DMS53 treated with DMSO at 0.1 percent for 48 hours (cell line): Measurements from ENCODE around the gene HTT-AS.
"Not testable (repeated sequence)": the region's sequence is repeated elsewhere in the genome, so short reads cannot be mapped to it uniquely, and the experiment has no call there.

ENCODE experiments used
- DNase-seq: peaks from one replicate; lab custom pipeline; 2025; ENCODE audit not compliant: unreplicated experiment; lab: John Stamatoyannopoulos, UW

Gene HTT-AS

DNA sequence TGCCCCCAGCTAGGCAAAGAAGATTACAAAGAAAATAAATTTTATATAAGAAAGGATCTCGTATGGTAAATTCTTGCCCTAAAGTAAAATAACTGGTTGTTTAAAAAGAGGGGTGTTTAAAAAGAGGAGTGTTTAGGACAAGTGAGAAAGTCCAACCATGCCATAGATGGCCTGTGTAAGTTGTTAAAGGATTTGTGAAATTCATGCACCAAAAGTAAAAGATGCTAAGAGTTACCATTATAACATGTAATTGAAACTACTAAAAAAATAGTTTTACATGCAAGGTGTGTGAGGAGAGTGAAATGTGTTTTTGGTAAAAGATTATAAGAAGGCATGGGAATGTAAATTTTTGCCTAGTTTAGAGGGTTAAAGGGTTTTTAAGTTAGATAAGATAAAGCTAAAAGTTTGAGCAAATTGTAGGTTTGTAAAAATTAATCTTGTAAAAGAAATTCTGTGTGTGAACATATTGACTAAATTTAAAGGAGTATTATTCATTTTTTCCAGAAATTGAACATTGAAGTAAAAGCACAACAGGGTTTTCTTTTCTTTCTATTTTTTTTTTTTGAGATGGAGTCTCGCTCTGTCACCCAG lies 20.1 kb downstream of the HTT-AS start:
- DNase-seq, result no peak

DNA sequence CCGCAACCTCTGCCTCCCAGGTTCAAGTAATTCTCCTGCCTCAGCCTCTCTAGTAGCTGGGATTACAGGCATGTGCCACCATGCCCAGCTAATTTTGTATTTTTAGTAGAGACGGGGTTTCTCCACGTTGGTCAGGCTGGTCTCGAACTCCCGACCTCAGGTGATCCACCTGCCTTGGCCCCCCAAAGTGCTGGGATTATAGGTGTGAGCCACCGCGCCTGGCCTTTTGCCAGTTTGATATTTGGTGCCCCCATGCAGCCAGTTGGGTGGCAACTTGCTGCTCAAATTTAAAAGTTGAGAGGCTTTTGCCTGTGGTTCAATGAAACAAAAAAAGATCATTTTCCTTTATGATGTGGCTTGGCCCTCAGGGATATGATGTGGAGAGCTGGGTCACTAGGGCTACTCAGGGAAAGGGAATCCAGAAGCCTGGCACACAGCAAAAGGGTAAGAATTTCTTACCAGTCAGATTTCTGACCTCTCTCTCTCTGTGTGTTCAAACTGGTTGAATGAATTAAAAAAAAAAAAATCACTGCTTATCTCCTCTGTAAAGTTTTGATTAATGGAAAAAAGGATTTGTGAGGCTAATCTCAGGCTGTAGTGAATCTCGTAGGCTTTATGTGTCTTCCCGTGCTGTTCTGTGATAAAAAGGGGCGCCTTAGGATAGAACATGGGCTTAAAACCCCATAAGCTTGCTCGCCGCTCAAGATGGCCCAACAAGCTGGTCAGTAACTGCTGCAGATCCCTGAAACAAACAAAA lies 23.0 kb downstream of the HTT-AS start:
- DNase-seq, result not testable (repeated sequence)

GRCh38 chr4:3047464-3048286 lies 26.7 kb downstream of the HTT-AS start:
- peak; percentile 95 for DNase-seq

DNA sequence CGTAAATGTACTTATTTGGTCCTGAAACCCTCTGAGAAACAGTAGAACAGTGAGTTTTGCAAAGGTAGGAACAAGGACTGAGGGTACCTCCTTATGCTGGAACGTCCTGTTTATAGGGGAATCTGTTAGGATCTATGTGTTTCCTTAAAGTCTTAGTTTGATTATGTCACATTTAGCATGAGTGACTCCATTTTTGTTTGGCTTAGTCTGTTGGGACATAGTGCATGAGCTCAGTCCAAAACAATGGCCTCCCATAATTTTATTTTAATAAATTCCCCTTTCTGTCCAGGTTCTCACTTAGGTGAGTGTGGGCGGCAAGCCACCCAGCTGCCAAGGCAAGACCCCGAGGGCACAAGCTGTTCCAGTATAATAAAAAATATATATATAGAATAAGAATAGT lies 27.7 kb downstream of the HTT-AS start:
- DNase-seq, result no peak

GRCh38 chr4:3046162-3046561 lies 28.2 kb downstream of the HTT-AS start:
- DNase-seq, result peak; percentile 18

DNA sequence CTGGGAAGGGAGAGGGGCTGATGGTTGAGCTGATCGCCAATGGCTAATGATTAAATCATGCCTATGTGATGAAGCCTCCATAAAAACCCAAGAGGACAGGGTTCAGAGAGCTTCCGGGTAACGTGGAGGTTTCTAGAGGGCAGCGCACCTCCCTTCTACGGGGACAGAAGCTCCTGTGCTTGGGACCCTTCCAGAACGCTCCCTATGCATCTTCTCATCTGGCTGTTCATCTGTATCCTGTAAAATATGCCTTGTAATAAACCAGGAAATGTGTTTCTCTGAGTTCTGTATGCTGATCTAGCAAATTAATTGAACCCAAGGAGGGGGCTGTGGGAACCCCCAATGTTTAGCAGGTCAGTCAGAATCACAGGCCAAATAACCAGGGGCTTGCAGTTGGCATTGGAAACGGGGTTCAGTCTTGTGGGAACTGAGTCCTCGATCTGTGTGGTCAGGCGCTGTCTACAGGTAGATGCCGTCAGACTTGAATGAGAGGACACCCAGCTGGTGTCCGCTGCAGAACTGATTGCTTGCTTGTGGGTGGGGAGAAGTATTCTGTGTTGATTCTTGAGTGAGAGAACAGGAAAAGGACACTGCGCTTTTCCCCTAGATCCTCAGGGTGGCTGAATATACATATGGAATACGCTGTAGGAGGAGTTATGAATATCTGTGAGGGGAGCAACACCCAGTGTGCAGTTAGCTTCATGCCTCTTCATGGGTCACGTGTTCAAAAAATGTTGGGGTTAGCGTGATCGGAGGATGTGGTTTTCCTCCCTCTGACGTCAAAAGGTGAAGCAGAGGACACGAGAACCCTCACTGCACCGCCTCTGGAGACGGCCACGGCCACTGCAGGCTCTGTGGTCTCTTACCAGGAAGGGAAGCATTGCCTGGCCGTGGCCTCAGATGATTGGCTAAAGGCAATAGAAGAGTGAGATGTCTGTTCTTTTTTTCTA lies 29.2 kb downstream of the HTT-AS start:
- DNase-seq, result peak; percentile 97

GRCh38 chr4:3043282-3044020 lies 30.9 kb downstream of the HTT-AS start:
- DNase-seq, result no peak

DNA sequence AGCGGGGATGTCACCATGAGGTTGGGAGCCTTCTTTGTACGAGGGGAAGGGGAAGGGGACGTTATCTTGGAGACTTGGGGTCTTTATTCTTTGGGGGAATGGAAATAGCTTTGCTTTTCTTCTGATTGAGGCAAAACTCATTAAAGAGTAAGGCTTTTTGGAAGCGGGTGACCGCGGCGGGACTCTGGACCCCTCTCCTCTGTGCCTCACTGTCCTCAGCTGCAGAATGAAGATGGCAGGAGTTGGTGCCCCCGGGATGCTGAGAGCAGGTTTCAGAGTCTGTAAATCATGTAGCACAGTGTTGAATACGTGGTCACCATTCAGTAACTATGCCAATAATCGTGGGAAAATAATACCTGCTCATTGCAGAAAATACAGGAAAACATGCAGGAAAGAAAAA lies 32.1 kb downstream of the HTT-AS start:
- DNase-seq, result no peak

GRCh38 chr4:3041192-3042142 lies 32.9 kb downstream of the HTT-AS start:
- peak; percentile 86 for DNase-seq

- DNase-seq, result no peak
These were observed 33.7 kb downstream of the HTT-AS start for GRCh38 chr4:3040452-3041191.

- DNase-seq, result no peak
These were observed 34.5 kb downstream of the HTT-AS start for GRCh38 chr4:3039706-3040366.

- DNase-seq, result no peak
These were observed 36.3 kb downstream of the HTT-AS start for GRCh38 chr4:3037957-3038461.

DNA sequence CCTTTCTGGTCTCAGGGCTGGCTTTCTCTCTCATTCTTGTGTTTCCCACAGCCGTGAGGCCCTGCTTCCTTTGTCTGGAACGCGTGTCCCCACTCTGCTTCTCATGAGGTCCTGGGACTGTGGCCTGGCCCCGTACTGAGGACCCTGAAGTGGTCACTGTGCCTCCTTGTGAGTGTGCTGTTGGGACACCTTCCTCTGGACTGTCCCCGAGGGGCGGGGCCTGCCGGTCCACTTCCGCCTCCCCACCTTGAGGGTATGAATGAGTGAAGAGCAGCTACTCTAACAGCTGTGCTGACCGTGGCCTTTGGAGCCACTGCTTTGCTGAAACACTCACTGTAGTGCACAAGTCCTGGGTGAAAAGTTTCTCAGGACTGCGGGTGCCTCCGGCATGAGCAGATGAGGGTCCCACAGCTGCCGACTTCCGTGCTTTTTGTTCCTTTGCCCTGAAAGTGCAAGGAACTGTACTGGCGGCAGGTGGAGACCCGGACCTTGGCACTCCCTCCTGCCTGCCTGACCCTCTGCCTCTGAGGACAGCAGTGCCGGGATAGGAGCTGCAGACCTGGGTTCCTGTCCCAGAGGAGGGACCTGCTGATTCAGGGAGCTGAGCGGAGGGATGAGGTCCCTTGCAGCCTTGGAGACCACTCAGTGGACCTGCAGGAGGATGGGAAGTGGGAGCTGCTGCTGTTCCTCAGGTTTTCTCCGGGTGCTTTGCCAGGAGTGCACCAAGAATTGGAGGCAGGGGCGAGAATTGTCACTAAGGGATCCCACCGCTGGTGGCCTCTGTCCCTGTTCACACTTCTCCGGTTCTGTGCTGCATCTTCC lies 38.0 kb downstream of the HTT-AS start:
- DNase-seq, result no peak

DNA sequence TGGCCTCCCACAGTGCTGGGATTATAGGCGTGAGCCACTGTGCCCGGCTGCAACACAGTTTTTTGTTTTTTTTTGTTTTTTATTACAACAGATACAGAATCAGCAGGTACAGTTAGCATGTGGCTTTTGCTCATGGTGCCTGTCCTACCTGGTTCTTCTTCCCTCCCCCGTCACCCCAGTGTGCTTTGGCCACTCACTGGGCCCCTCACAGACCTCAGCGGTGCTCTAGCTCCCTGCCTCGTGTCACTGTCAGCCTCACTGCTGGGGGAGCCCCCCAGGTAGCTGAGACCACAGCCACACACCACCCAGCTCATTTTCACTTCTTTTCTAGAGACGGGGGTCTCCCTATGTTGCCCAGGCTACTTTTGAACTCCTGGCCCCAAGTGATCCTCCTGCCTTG lies 38.7 kb downstream of the HTT-AS start:
- DNase-seq, result no peak

DNA sequence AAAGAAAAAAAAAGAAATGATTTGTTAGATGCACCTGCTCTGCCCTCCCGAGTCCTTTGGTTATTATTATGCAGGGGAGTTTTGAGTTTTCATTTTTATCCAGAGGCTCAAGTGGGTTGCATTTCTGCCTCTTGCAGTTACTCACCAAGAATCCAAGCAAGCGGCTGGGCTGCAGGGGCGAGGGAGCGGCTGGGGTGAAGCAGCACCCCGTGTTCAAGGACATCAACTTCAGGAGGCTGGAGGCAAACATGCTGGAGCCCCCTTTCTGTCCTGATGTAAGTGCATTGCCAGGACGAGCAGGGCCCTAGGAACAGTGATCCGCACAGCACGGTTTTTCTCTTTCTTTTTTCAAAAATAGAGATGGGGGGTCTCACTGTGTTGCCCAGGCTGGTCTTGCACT lies 39.1 kb downstream of the HTT-AS start:
- DNase-seq, result no peak

DNA sequence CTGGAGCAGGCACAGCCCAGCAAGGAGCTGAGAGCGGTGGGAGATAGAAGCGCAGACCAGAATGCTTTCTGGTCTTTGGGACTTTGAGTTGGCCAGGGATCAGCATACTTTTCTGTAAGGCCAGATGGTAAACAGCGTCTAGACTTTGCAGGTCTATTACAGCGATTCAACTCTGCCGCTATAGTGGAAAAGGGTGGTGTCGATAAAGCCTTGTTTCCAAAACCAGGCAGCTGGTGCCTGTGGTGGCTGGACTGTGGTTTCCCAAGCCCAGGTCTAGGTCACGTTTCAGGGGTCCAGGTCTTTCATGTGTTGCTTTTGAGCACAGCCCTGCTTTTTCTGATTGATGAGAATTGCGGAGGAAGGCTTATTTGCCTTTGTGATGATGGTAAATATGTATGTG lies 40.1 kb downstream of the HTT-AS start:
- DNase-seq, result no peak
